T-cell (primary cell): Measurements from ENCODE around the gene CELSR1. TPM values are rescaled to one million over a fixed set of nuclear protein-coding genes. Genes with fewer than 3 reads are reported as not detected.
"Not testable (repeated sequence)": the region's sequence is repeated elsewhere in the genome, so short reads cannot be mapped to it uniquely, and the experiment has no call there.

Source experiments
- ATAC-seq, 4 experiments: fragments of 200-7000 bp in 3 of 4; fragments of 150-1000 bp in 1 of 4; cut with Tn5 transposase; replicated peaks in 1 of 4; 1 replicate in 3 of 4; 2 replicates in 1 of 4; pipeline ENCODE4 v1.10.0; 2021; ENCODE audit warnings: moderate library complexity in 3 of 4, mild to moderate bottlenecking in 2 of 4, moderate number of reproducible peaks in 1 of 4
- CTCF ChIA-PET, 2 donors: fragments of 300-600 bp; sonication (Branson Sonifier 250); formaldehyde crosslinking; loops; one replicate each; lab custom pipeline; 2022; ENCODE audit warnings: antibody characterized with exemption in 2 of 2; lab: Charles Lee
- POLR2A ChIA-PET, 2 donors: fragments of 300-600 bp; sonication (Branson Sonifier 250); formaldehyde crosslinking; loops; one replicate each; lab custom pipeline; 2022; ENCODE audit warnings: antibody characterized with exemption in 2 of 2; lab: Charles Lee
- DNase-seq, 35 experiments: peaks; one replicate each; pipeline versions ENCODE4 v3.0.0 to v3.0.0-alpha.2; 2013 to 2023
- H3K27ac ChIP-seq: one replicate; pipeline ENCODE4 v1.5.1; 2013; ENCODE audit warnings: low read length
- H3K27me3 ChIP-seq, 2 experiments: replicated peaks in 1 of 2; 1 replicate in 1 of 2; 2 replicates in 1 of 2; pipeline versions ENCODE4 v1.6.1 to v1.7.0; 2013; ENCODE audit warnings: low read length in 1 of 2, mixed read lengths in 1 of 2; ENCODE audit not compliant: control insufficient read depth in 2 of 2, insufficient read depth in 2 of 2; ENCODE audit errors: extremely low read depth in 1 of 2
- H3K36me3 ChIP-seq, 2 donors: 1 replicate in 1 of 2; 2 replicates in 1 of 2; pipeline versions ENCODE4 v1.6.1 to v1.7.0; 2013; ENCODE audit warnings: low read length in 1 of 2; ENCODE audit not compliant: control insufficient read depth in 2 of 2, insufficient read depth in 1 of 2; ENCODE audit errors: extremely low read depth in 1 of 2
- H3K4me1 ChIP-seq, 2 experiments: 1 replicate in 1 of 2; 2 replicates in 1 of 2; pipeline versions ENCODE4 v1.6.1 to v1.7.0; 2013; ENCODE audit warnings: low read length in 2 of 2, mixed read lengths in 1 of 2; ENCODE audit not compliant: insufficient read depth in 2 of 2, control insufficient read depth in 1 of 2; ENCODE audit errors: extremely low read depth in 1 of 2
- H3K4me3 ChIP-seq, 2 donors: 1 replicate in 1 of 2; 2 replicates in 1 of 2; pipeline versions ENCODE4 v1.5.1 to v1.7.0; 2013; ENCODE audit warnings: mild to moderate bottlenecking in 2 of 2, low read length in 1 of 2, moderate library complexity in 1 of 2; ENCODE audit not compliant: control insufficient read depth in 1 of 2; ENCODE audit errors: extremely low read depth in 1 of 2
- H3K9me3 ChIP-seq: 2 replicates; pipeline ENCODE4 v1.7.0; 2013
- H3K27ac Mint-ChIP-seq, 2 donors: one replicate each; pipeline ENCODE4 v1.8.0; 2020 to 2021; ENCODE audit warnings: mild to moderate bottlenecking in 2 of 2, mixed read lengths in 2 of 2
- H3K27me3 Mint-ChIP-seq, 2 donors: one replicate each; pipeline ENCODE4 v1.8.0; 2021 to 2022; ENCODE audit warnings: mixed read lengths in 2 of 2
- H3K36me3 Mint-ChIP-seq: one replicate; pipeline ENCODE4 v1.8.0; 2021; ENCODE audit warnings: mixed read lengths
- H3K4me1 Mint-ChIP-seq, 3 donors: one replicate each; pipeline ENCODE4 v1.8.0; 2020 to 2022; ENCODE audit warnings: mixed read lengths in 3 of 3, mild to moderate bottlenecking in 1 of 3
- H3K4me3 Mint-ChIP-seq, 3 donors: one replicate each; pipeline ENCODE4 v1.8.0; 2020 to 2022; ENCODE audit warnings: mild to moderate bottlenecking in 3 of 3, mixed read lengths in 3 of 3, moderate library complexity in 3 of 3
- H3K9me3 Mint-ChIP-seq, 3 donors: one replicate each; pipeline ENCODE4 v1.8.0; 2020 to 2022; ENCODE audit warnings: mixed read lengths in 3 of 3
- WGBS: methylation state at CpG from one replicate; pipeline ENCODE4 v1.1.5; 2013; ENCODE audit warnings: missing lambda C conversion rate; ENCODE audit not compliant: insufficient coverage; 5-methylcytosine and 5-hydroxymethylcytosine counted together
- total RNA-seq, 35 experiments: library from RNA in 6 of 35; stranded (reverse) in 6 of 35; fragments of 120-200 nt in 1 of 35; gene quantifications; one replicate each; pipeline versions ENCODE4 v1.2.1 to v1.2.4 and lab custom pipeline; 2013 to 2026

Gene CELSR1
- total RNA-seq, 5 donors from 2014 or later (not counting 1 experiment from before 2014, with no cell fraction given) = 1.1 to 2.7 (median 1.6) TPM

GRCh38 chr22:46516112-46516487 lies 21.3 kb downstream of the CELSR1 start:
- H3K36me3 ChIP-seq, H3K36me3 Mint-ChIP-seq, H3K4me3 ChIP-seq, H3K27ac ChIP-seq, H3K4me1 ChIP-seq, H3K4me3 Mint-ChIP-seq, H3K9me3 Mint-ChIP-seq, H3K9me3 ChIP-seq, H3K27ac Mint-ChIP-seq, H3K27me3 ChIP-seq, POLR2A ChIA-PET, DNase-seq, ATAC-seq, H3K4me1 Mint-ChIP-seq, CTCF ChIA-PET, H3K27me3 Mint-ChIP-seq: not testable (repeated sequence)
- 83% methylated on average over 1 of the region's 5 CpGs for WGBS

DNA sequence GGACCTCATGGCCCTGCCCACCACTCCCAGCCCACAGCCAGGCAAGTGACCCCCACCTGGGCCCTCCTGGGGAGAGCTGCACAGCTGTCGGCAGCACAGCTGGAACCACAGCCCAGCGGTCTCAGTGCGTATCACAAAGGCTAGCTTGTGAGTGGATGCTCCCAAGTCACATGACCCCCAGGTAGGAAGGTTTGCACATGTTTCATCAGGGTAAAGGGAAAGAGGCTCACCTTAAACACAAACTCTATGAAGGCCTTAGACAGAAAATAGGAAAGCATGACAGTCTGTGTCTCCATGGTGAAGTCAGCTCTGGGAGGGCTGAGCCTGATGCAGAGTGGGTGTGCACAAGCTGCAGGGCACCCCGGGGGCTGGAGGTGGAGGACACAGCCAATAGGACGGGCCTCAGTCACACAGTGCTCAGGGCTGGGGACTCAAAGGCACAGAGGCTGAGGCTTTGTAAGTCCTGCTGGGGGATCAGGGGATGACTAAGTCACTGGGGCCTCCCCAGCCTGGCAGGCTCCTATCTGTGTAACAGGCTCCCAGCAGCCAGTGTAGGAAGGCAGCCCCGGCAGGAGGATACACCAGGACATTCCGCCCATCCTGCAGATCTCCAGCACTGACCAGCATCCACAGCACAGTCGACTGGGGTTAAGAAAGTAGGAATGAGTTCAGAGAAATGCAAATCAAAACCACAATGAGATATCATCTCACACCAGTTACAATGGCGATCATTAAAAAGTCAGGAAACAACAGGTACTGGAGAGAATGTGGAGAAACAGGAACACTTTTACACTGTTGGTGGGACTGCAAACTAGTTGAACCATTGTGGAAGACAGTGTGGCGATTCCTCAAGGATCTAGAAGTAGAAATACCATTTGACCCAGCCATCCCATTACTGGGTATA lies 22.0 kb downstream of the CELSR1 start:
- no peak overlapping the region for H3K4me3 ChIP-seq
- CTCF ChIA-PET = no interaction called here

DNA sequence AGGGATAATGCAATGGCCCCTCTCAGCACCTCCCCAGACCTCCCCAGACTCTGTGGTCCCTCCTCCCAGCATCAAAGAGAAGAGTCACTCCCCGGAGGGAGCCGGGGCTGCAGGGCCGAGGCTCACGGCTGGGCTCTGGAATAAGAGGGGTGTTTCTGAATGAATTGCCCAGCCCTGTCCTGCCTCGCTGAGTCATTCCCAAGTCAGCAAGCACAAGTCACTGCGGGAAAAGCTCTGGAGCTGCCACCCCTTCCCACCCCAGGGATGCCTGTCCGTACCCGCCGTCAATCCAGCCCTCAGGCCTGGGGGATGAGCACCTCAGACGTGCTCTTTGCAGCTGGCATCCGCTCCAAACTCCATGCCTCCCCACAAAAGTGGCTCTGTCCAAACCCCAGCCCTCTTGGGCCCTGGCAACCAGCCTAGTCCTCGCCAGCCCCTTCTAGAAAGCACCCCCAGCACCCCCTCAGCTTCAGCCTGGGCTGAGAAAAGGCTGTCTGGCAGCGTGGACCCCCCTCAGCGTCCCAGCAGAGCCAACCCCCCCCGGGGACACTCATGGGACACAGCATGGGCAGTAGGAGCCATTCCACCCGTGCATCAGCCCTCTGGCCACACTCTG lies 22.7 kb downstream of the CELSR1 start:
- POLR2A ChIA-PET = no interaction called here
- 70% methylated on average over 8 of the region's 16 CpGs for WGBS
- Histone ChIP-seq H3K4me1 (no peaks in the 10 kb centered on the region), H3K36me3 (no peaks in the 10 kb centered on the region), H3K27me3 (peaks cover 0 to 14% of the 10 kb centered on the region in 2 experiments), H3K27ac (no peak overlapping the region), H3K4me3 (no peak overlapping the region), H3K9me3 (no peaks in the 10 kb centered on the region)
- no peaks in the 10 kb centered on the region for H3K9me3 Mint-ChIP-seq
- DNase-seq (no peak), ATAC-seq (no peak)
- no peak overlapping the region for H3K4me3 Mint-ChIP-seq
- CTCF ChIA-PET = no interaction called here
- peaks cover 0 to 3% (median 0%) of the 10 kb centered on the region in 3 donors for H3K4me1 Mint-ChIP-seq
- no peaks in the 10 kb centered on the region for H3K36me3 Mint-ChIP-seq
- H3K27ac Mint-ChIP-seq = no peak overlapping the region
- peaks cover 0 to 2% of the 10 kb centered on the region in 2 donors for H3K27me3 Mint-ChIP-seq

More for the DNA sequence above, 22.0 kb downstream of the CELSR1 start:
- Histone ChIP-seq H3K36me3 (no peaks in the 10 kb centered on the region), H3K9me3 (no peaks in the 10 kb centered on the region), H3K27ac (no peak overlapping the region), H3K4me1 (no peaks in the 10 kb centered on the region), H3K27me3 (peaks cover 0 to 9% of the 10 kb centered on the region in 2 experiments)
- ATAC-seq (no peak), DNase-seq (no peak)
- Mint-ChIP-seq H3K4me3 (no peak overlapping the region), H3K27ac (no peak overlapping the region), H3K9me3 (no peaks in the 10 kb centered on the region), H3K27me3 (peaks cover 0 to 2% of the 10 kb centered on the region in 2 donors), H3K36me3 (no peaks in the 10 kb centered on the region), H3K4me1 (no peaks in the 10 kb centered on the region)
- POLR2A ChIA-PET = no interaction called here
- 89% methylated on average over 2 of the region's 10 CpGs for WGBS

- Mint-ChIP-seq H3K36me3 (no peaks in the 10 kb centered on the region), H3K4me1 (peaks cover 0 to 3% (median 0%) of the 10 kb centered on the region in 3 donors), H3K9me3 (no peaks in the 10 kb centered on the region), H3K4me3 (no peak overlapping the region), H3K27me3 (peaks cover 0 to 5% of the 10 kb centered on the region in 2 donors), H3K27ac (no peak overlapping the region)
- Histone ChIP-seq H3K27me3 (peaks cover 0 to 17% of the 10 kb centered on the region in 2 experiments), H3K9me3 (no peaks in the 10 kb centered on the region), H3K4me1 (no peaks in the 10 kb centered on the region), H3K36me3 (no peaks in the 10 kb centered on the region), H3K4me3 (no peak overlapping the region), H3K27ac (no peak overlapping the region)
- no peak for ATAC-seq
- ChIA-PET CTCF (no interaction called here), POLR2A (no interaction called here)
- 88% methylated on average over 12 of the region's 16 CpGs for WGBS
- DNase-seq = no peak
Observed at GRCh38 chr22:46513908-46514550, 23.4 kb downstream of the CELSR1 start.

GRCh38 chr22:46512683-46513082 lies 24.7 kb downstream of the CELSR1 start:
- WGBS = 91% methylated on average over 7 of the region's 11 CpGs
- Histone ChIP-seq H3K27ac (no peak overlapping the region), H3K4me1 (no peaks in the 10 kb centered on the region), H3K36me3 (no peaks in the 10 kb centered on the region), H3K4me3 (no peak overlapping the region), H3K27me3 (peaks cover 0 to 27% of the 10 kb centered on the region in 2 experiments), H3K9me3 (no peaks in the 10 kb centered on the region)
- no peaks in the 10 kb centered on the region for H3K9me3 Mint-ChIP-seq
- POLR2A ChIA-PET = no interaction called here
- H3K4me3 Mint-ChIP-seq = no peak overlapping the region
- no peaks in the 10 kb centered on the region for H3K36me3 Mint-ChIP-seq
- no peak for DNase-seq
- H3K27ac Mint-ChIP-seq = no peak overlapping the region
- H3K4me1 Mint-ChIP-seq = peaks cover 0 to 3% (median 0%) of the 10 kb centered on the region in 3 donors
- peaks cover 0 to 6% of the 10 kb centered on the region in 2 donors for H3K27me3 Mint-ChIP-seq
- CTCF ChIA-PET = no interaction called here
- ATAC-seq = no peak

- peaks cover 0 to 3% (median 0%) of the 10 kb centered on the region in 3 donors for H3K4me1 Mint-ChIP-seq
- Histone ChIP-seq H3K4me1 (no peaks in the 10 kb centered on the region), H3K9me3 (no peaks in the 10 kb centered on the region), H3K27me3 (peaks cover 0 to 32% of the 10 kb centered on the region in 2 experiments), H3K27ac (no peak overlapping the region), H3K36me3 (no peaks in the 10 kb centered on the region), H3K4me3 (no peak overlapping the region)
- POLR2A ChIA-PET = no interaction called here
- CTCF ChIA-PET = no interaction called here
- H3K9me3 Mint-ChIP-seq = no peaks in the 10 kb centered on the region
- no peak overlapping the region for H3K27ac Mint-ChIP-seq
- no peak overlapping the region for H3K4me3 Mint-ChIP-seq
- DNase-seq (no peak), ATAC-seq (no peak)
- H3K27me3 Mint-ChIP-seq = peaks cover 0 to 6% of the 10 kb centered on the region in 2 donors
- H3K36me3 Mint-ChIP-seq = no peaks in the 10 kb centered on the region
- 76% methylated on average over 11 of the region's 11 CpGs for WGBS
Observed at GRCh38 chr22:46512039-46512370, 25.4 kb downstream of the CELSR1 start.
